NT2/D1 (cell line): ENCODE measurements around the gene ABLIM2.

Experiments used
- DNase-seq: peaks from one replicate; pipeline ENCODE4 v3.0.0-alpha.2; 2011; ENCODE audit warnings: low read depth, low spot score
- H3K27me3 ChIP-seq: 2 replicates; pipeline ENCODE4 v1.6.0; 2011; ENCODE audit warnings: mild to moderate bottlenecking; ENCODE audit not compliant: insufficient read length, insufficient read depth
- H3K36me3 ChIP-seq: 2 replicates; pipeline ENCODE4 v1.6.1; 2011; ENCODE audit warnings: mild to moderate bottlenecking, low read length, mixed read lengths; ENCODE audit not compliant: insufficient read depth, insufficient read length
- H3K4me1 ChIP-seq: 2 replicates; pipeline ENCODE4 v1.5.1; 2011; ENCODE audit not compliant: insufficient read depth, insufficient read length
- H3K4me3 ChIP-seq: 2 replicates; pipeline ENCODE4 v1.5.1; 2011; ENCODE audit warnings: low read depth; ENCODE audit not compliant: insufficient read length
- H3K9ac ChIP-seq: 2 replicates; pipeline ENCODE4 v1.6.0; 2011; ENCODE audit warnings: low read depth; ENCODE audit not compliant: insufficient read length
- H3K9me3 ChIP-seq: 2 replicates; pipeline ENCODE4 v1.5.1; 2011; ENCODE audit warnings: mild to moderate bottlenecking, low read length; ENCODE audit not compliant: insufficient read depth
- SUZ12 ChIP-seq: IDR thresholded peaks from 2 replicates; pipeline ENCODE4 v1.6.1; 2011; ENCODE audit not compliant: insufficient read length, insufficient read depth; ENCODE audit errors: extremely low read depth
- YY1 ChIP-seq: IDR thresholded peaks from 2 replicates; pipeline ENCODE4 v1.6.1; 2011; ENCODE audit not compliant: insufficient read length, insufficient read depth
- ZNF274 ChIP-seq: IDR thresholded peaks from 2 replicates; pipeline ENCODE4 v1.6.1; 2011; ENCODE audit warnings: mild to moderate bottlenecking, low read depth, low read length

Gene ABLIM2

GRCh38 chr4:8089862-8090261 is 68.8 kb downstream of the ABLIM2 start:
- H3K36me3 ChIP-seq = no peaks in the 10 kb centered on the region
- no peak overlapping the region for H3K9ac ChIP-seq
- H3K4me3 ChIP-seq = no peak overlapping the region
- H3K4me1 ChIP-seq = peaks cover 2% of the 10 kb centered on the region
- no peaks in the 10 kb centered on the region for H3K27me3 ChIP-seq
- H3K9me3 ChIP-seq = peaks cover 16% of the 10 kb centered on the region
- no peak for DNase-seq
- TF ChIP-seq ZNF274 = no peak
- no peak for TF ChIP-seq SUZ12
- no peak for TF ChIP-seq YY1

- TF ChIP-seq ZNF274 (no peak), YY1 (no peak), SUZ12 (no peak)
- no peak for DNase-seq
Measured at GRCh38 chr4:8088966-8089491, 69.6 kb downstream of the ABLIM2 start.

DNA sequence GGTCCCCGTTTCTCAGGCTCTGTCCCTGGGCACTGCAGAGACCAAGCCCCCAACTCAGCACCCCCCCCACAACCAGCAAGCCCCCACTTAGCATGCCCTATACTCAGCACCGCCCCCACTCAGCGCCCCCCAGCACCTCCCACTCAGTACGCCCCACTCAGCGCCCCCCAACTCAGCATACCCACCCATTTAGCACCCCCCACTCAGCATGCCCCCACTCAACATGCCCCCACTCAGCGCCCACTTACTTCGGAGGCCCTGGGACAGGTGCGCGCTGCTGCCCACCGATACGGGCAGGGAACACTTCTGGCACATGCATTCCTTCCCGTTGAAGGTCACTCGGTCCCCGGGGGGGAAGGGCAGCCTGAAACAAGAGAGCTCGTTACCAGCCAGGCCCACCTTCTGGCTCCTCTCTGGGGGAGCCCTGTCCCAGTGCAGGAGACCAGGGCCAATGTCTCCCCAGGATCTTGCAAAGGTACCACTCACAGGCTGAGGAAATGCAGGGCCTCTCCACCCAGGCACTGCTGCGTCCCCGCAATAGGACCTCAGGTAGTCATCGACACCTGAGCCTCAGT is 70.6 kb downstream of the ABLIM2 start:
- no peaks in the 10 kb centered on the region for H3K27me3 ChIP-seq
- DNase-seq = no peak
- no peaks in the 10 kb centered on the region for H3K36me3 ChIP-seq
- TF ChIP-seq YY1 = no peak
- no peak for TF ChIP-seq ZNF274
- TF ChIP-seq SUZ12 = no peak
- peaks cover under 1% of the 10 kb centered on the region for H3K9me3 ChIP-seq
- peaks cover 2% of the 10 kb centered on the region for H3K4me1 ChIP-seq
- no peak overlapping the region for H3K9ac ChIP-seq
- no peak overlapping the region for H3K4me3 ChIP-seq

More at GRCh38 chr4:8088966-8089491, 69.6 kb downstream of the ABLIM2 start:
- Histone ChIP-seq H3K27me3 (no peaks in the 10 kb centered on the region), H3K36me3 (no peaks in the 10 kb centered on the region), H3K9me3 (peaks cover 11% of the 10 kb centered on the region), H3K4me1 (peaks cover 2% of the 10 kb centered on the region), H3K9ac (no peak overlapping the region), H3K4me3 (no peak overlapping the region)

- H3K9ac ChIP-seq = no peak overlapping the region
- H3K4me3 ChIP-seq = no peak overlapping the region
- no peaks in the 10 kb centered on the region for H3K27me3 ChIP-seq
- TF ChIP-seq YY1 (no peak), SUZ12 (no peak), ZNF274 (no peak)
- H3K36me3 ChIP-seq = no peaks in the 10 kb centered on the region
- H3K4me1 ChIP-seq = peaks cover 2% of the 10 kb centered on the region
- H3K9me3 ChIP-seq = no peaks in the 10 kb centered on the region
- no peak for DNase-seq
Measured at GRCh38 chr4:8086783-8087445, 71.7 kb downstream of the ABLIM2 start.

GRCh38 chr4:8085491-8086117 is 73.0 kb downstream of the ABLIM2 start:
- Histone ChIP-seq H3K4me1 (peaks cover 13% of the 10 kb centered on the region), H3K9me3 (no peaks in the 10 kb centered on the region), H3K9ac (no peak overlapping the region), H3K27me3 (no peaks in the 10 kb centered on the region), H3K36me3 (no peaks in the 10 kb centered on the region), H3K4me3 (no peak overlapping the region)
- no peak for DNase-seq
- TF ChIP-seq SUZ12 = no peak
- TF ChIP-seq ZNF274 = no peak
- TF ChIP-seq YY1 = no peak

- Histone ChIP-seq H3K9me3 (no peaks in the 10 kb centered on the region), H3K27me3 (no peaks in the 10 kb centered on the region), H3K4me1 (peaks cover 20% of the 10 kb centered on the region), H3K36me3 (no peaks in the 10 kb centered on the region), H3K4me3 (no peak overlapping the region), H3K9ac (no peak overlapping the region)
- no peak for DNase-seq
- TF ChIP-seq ZNF274 (no peak), YY1 (no peak), SUZ12 (no peak)
Measured at GRCh38 chr4:8084712-8085490, 73.7 kb downstream of the ABLIM2 start.
